ENCODE results near the gene LRRC74B. TPM values are rescaled to one million over a fixed set of nuclear protein-coding genes. Genes with fewer than 3 reads are reported as not detected.
A peak's percentile ranks its signal among the peaks of the same experiment; 100 is the strongest.
"Not testable (repeated sequence)": the region's sequence is repeated elsewhere in the genome, so short reads cannot be mapped to it uniquely, and the experiment has no call there.

LRRC74B gene
- total RNA-seq, 1 donor from 2014 or later, result not detected

GRCh38 chr22:21092797-21093554, 47.2 kb downstream of the LRRC74B start:
- ATAC-seq (no peak), DNase-seq (ENCODE audit: missing footprints) (no peak)
- intact Hi-C loops (cut with DNase I), result no loop called here

- ATAC-seq; DNase-seq (ENCODE audit: missing footprints); intact Hi-C loops (cut with DNase I): not testable (repeated sequence)
These were observed 47.9 kb downstream of the LRRC74B start for GRCh38 chr22:21093555-21094137.

- DNase-seq (ENCODE audit: missing footprints) (no peak), ATAC-seq (no peak)
- intact Hi-C loops (cut with DNase I), result no loop called here
These were observed 49.4 kb downstream of the LRRC74B start for GRCh38 chr22:21094911-21095772.

GRCh38 chr22:21095773-21096107, 50.0 kb downstream of the LRRC74B start:
- DNase-seq (ENCODE audit: missing footprints) (no peak), ATAC-seq (no peak)
- intact Hi-C loops (cut with DNase I), result no loop called here

- intact Hi-C loops (cut with DNase I); DNase-seq (ENCODE audit: missing footprints); ATAC-seq: not testable (repeated sequence)
These were observed 51.1 kb downstream of the LRRC74B start for GRCh38 chr22:21096878-21097277.

GRCh38 chr22:21098099-21098671, 52.4 kb downstream of the LRRC74B start:
- ATAC-seq (no peak), DNase-seq (ENCODE audit: missing footprints) (no peak)
- intact Hi-C loops (cut with DNase I), result no loop called here

- intact Hi-C loops (cut with DNase I), result no loop called here
- DNase-seq (ENCODE audit: missing footprints) (no peak), ATAC-seq (no peak)
These were observed 53.8 kb downstream of the LRRC74B start for GRCh38 chr22:21099578-21099977.

- intact Hi-C loops (cut with DNase I), result no loop called here
- DNase-seq (ENCODE audit: missing footprints) (no peak), ATAC-seq (no peak)
These were observed 54.6 kb downstream of the LRRC74B start for GRCh38 chr22:21100149-21101032.

GRCh38 chr22:21101877-21102638, 56.3 kb downstream of the LRRC74B start:
- ATAC-seq, result no peak
- intact Hi-C loops (cut with DNase I), result no loop called here
- no peak for DNase-seq (ENCODE audit: missing footprints)

GRCh38 chr22:21102659-21103267, 57.0 kb downstream of the LRRC74B start:
- intact Hi-C loops (cut with DNase I), result no loop called here
- peak; percentile 77 for DNase-seq (ENCODE audit: missing footprints)
- peak; percentile 85 for ATAC-seq

GRCh38 chr22:21103633-21104032, 57.9 kb downstream of the LRRC74B start:
- intact Hi-C loops (cut with DNase I), result no loop called here
- DNase-seq (ENCODE audit: missing footprints) (no peak), ATAC-seq (no peak)

- no peak for DNase-seq (ENCODE audit: missing footprints)
- intact Hi-C loops (cut with DNase I), result no loop called here
- ATAC-seq, result no peak
These were observed 58.5 kb downstream of the LRRC74B start for GRCh38 chr22:21104126-21104691.

- ATAC-seq (no peak), DNase-seq (ENCODE audit: missing footprints) (no peak)
- intact Hi-C loops (cut with DNase I), result no loop called here
These were observed 59.5 kb downstream of the LRRC74B start for GRCh38 chr22:21105294-21105693.

- ATAC-seq, result no peak
- no peak for DNase-seq (ENCODE audit: missing footprints)
- intact Hi-C loops (cut with DNase I), result no loop called here
These were observed 60.3 kb downstream of the LRRC74B start for GRCh38 chr22:21106000-21106399.

GRCh38 chr22:21108379-21109115, 62.8 kb downstream of the LRRC74B start:
- intact Hi-C loops (cut with DNase I), result no loop called here
- no peak for DNase-seq (ENCODE audit: missing footprints)

More at GRCh38 chr22:21108379-21109115, 62.8 kb downstream of the LRRC74B start:
- ATAC-seq, result no peak
